HG03135 (cell line): ENCODE measurements around the gene SPSB4.

Experiments used
- ATAC-seq: cut with Tn5 transposase; IDR thresholded peaks from one replicate; pipeline ENCODE4 v1.9.1; 2021; ENCODE audit warnings: mild to moderate bottlenecking, moderate library complexity; ENCODE audit not compliant: unreplicated experiment

The SPSB4 gene

DNA sequence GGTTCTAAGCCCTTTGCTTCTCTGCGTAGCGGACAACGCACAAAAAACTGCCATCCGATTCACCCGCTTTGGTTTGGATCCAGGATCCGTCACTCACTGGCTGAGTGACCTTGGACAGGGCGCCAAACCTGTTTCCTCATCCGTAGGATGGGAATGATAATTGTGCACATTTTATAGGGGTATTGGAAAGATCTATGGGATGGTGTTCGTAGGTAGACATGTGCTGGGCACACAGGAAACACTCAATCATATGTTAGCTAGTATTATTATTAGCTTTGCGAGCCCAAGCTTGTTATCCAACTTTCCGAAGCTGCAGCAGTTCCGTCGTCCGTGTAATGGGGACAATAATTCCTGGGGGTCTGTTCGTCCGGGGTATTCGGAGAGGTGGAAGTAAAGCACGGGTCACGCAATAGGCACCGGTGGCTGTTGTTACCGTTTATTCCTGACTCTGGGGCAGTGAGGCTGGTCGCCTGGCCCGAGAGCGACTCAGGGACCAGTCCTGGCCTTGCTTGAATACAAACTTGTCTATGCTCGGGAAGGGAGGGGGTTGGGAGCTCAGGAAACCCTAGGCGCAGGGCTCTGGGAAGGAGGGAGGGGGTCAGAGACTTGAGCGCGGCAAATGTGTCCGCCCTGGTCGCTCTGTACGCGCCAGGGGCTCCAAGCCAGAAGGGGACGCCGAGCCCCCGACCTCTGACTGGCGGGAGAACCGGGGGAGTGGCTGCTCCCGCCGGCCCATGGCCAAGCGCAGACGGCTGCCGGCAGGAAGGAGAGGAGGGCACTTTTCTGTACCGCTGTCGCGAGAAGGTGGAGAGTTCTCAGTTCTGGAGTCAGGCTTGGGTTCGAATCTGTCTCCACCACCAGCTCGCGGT is 1.3 kb downstream of the SPSB4 start:
- ATAC-seq, result no peak

DNA sequence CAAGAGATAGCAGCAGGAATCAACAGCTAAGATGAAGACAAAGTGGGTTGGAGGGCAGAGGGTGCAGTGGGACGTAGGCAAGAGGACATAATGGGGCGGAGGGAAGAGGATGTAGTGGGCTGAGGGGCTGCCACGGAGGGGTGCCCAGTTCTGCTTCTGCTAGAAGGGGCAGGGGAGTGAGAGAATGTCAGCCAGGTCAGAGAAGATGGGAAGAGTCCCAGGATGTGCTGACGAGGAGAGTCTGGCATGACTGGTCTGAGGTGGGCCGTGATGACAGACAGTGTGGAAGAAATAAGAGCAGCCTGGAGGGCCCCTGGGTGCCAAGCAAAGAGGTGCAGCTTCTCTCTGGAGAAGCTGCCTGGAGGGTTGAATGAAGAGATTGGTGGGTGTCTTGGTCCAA is 4.0 kb downstream of the SPSB4 start:
- ATAC-seq, result no peak

DNA sequence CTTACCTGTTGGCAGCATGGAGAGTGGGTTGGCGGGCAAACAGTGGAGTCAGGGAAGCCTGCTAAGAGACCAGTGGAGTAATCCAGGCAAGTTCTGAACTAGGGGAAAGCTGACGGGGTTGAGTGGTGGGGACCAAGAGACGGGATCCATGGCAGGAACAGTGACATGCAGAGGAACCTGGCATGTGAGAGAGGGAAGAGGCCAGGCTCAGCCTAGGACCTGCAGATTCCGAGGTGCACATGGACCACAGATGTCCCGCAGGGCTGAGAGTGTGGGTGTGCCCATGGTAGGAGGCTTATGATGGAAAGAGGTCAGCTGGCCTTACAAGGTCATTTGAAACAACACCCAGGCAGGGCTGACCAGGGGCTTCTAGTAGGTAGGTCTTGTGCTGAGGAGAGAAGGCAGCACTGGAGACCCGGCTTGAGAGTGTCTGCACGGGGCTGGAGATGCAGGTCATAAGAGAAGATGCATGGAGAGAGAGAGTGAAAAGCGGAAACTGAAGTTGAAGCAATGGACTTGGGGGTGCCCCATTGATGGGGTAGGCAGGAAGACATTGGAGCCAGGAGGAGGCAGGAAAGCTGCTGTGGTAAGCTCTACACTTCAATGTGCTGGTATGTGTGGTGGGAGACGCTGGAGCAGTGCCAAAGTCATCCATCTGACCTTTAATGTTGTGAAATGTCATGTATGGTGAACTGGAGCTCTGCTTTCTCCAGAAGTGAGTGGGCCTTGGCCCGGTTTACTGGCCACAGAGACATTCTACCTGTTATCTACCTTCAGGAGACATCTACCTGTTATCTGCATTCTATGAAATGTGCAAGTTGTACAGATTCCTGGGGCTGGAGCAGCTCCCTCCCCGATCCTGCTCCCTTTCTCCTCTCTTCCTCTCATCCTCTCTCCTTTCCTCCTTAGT is 4.6 kb downstream of the SPSB4 start:
- ATAC-seq, result no peak

DNA sequence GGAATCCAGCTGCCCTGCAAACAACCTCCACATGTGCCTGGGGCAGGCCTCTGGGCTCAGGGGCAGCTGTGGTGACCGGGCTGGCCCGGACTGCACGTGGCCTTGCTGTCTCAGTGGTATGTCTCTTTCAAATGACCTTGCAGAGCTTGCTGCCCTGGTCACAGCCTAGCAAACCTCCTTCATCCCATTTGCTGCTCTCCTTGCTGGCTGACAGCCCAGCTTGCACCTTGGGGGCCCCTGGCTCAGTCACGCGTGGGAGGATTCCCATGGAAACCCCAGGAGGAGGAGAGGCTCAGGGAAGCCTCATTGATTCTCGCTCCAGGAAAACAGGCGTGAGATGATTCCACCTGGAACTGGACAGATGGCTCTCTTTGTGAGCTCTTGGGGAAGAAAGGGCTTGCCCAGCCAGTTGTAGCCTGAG is 5.6 kb downstream of the SPSB4 start:
- ATAC-seq, result no peak

DNA sequence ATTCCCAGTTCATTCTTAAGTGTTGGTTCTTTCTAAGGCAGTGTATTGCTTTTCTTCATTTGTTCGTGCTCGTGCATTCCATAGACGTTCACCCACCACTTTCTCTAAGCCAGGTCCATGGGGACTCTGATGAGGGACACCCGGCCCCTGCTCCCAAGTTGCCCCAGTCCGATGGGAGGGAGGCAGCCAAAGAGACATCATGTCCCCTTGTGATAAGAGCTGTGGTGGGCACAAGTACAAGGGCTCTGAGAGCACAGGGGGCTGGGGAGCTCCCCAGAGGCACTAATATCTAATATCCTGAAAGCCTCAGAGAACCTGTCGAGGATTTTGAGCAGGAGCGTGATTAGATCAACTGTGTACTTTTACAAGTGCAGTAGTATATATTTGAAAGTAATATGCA is 6.3 kb downstream of the SPSB4 start:
- ATAC-seq, result no peak

DNA sequence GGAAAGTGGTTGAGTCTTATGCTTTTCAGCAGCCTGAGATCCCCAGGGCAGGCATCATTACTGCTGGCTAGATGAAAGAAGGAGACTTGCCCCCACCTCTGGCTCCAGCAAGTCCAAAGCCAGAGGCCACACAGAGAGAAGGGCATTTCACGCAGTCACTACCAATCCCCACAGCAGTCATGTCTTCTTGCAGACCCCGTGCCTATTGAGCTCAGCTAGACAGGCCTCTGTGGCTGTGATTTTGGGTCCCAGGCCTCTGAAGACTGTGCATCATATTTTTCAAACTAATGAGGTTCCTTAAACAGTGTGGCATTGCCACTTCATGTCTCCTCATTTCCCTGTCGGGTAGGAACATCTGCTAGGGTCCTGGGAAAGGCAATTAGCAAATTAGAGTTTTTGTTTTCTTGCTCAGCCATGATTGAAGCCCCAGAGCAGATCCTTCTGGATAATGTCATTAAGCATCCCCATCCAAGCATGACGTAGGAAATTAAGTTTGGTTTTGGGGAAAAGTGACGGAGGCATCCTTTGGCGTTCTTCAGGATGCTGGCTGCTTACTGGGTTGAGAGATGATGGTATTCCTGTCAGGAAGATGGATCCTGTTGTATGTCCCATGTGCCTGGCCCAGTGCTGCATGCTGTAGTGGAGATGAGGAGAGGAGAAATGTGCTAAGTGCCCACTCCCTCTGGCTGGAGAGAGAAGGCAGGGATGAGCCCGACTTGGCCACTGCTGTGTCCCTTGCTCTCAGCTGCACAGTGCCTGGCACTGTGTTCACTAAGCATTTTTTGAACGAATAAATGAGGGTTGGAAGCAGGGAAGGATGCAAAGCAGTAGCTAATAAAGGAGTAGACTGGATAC is 7.0 kb downstream of the SPSB4 start:
- ATAC-seq, result no peak

DNA sequence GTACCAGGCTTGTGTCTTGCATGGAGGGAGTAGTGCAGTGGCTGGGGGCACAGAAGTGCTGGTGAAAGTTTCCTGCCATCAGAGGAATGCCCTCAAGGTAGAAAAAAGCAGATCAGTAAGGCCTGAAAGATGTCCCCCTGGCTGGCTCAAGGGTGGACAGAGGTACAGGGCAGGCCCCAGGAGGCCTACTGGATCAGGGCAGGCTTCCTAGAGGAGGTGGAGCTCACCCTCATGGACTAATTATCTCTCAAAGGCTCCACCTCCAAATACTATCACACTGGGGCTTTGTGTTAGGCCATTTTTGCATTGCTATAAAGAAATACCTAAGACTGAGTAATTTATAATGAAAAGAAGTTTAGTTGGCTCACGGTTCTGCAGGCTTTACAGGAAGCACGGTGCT is 7.8 kb downstream of the SPSB4 start:
- no peak for ATAC-seq

DNA sequence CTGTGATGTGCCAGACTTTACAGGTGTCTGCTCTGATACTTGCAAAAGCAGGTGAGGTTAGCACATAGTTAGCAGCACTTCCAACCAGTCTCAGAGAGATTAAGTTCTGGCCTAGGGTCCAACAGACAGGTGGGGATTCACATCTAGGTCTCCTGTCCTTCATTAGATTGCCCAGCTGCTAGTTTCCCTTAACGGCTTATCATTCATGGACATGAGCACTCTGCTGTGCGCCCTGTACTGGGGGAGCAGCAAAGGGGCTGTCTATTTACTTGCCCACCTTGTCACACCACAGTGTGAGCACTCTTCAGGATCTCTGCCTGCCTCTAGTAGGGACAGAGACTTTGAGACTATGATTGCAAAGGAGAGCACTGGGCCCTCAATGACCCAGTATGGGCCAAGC is 8.7 kb downstream of the SPSB4 start:
- ATAC-seq, result no peak

DNA sequence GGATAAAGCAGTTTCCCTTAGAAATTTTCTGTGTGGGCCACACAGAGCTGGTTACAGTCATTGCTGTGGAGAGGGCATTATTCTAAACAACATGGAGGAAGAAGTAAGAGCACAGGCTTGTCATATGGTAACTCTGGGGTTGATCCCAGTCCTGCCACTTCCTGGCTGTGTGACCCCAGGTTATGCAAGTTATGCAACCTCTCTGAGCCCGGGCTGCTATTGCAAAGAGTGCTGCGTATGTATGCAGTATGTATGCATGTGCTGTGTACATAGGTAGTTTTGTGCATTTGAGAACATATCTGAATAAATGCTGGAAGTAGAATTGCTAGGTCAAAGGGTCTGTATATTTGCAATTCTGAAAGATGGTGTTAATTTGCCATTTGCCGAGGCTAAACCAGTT is 9.2 kb downstream of the SPSB4 start:
- ATAC-seq, result no peak

DNA sequence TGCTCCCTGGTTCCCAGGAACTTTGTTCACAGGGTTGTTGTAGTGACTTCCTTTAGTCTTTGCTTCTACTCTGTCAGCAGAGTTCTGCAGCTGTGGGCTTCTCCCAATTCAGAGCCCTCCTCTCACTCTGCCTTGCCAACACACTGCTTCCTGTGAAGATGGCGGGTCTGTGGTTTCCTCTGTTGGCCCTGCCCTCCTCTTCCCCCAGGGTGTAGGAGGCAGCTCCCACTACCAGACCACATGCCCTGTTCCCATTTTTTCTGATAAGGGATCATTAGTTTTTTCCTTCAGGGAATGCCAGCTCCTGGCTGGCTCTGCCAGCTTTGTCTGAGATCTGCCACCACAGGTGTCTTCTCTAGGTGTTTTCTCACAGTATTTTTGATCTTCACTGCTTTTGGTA is 12.7 kb downstream of the SPSB4 start:
- no peak for ATAC-seq

DNA sequence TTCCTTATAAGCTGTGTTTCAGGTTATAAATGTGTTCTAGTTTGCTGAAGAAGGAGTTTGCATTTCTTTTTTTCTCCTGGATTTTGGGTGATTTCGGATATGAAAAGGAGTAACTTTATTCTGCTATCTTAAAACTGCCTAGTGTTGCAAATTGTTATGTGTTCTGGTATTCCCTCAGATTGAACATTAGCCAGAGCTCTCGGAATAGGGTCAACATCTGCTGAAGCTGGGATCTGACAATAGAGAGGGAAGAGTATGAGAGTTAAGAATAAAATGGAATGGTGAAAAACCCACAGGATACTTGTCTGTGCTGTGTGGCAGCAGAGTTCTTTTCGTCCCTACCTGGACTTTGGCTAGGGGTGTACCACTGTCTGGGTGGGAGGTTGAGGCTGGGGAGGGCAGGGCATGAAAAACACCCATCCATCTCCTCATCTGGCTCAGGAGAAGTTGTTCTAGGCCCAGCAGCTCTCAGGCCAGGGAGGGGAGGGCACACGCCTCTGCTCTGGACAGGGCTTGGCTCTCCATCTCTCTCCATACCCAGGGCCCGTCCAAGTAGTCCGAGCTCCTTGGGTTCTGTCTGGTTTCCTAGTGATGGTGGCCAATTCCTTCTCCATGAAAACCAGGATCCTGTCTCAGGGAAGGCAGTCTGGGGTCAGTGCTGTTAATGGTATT is 13.2 kb downstream of the SPSB4 start:
- ATAC-seq, result no peak

DNA sequence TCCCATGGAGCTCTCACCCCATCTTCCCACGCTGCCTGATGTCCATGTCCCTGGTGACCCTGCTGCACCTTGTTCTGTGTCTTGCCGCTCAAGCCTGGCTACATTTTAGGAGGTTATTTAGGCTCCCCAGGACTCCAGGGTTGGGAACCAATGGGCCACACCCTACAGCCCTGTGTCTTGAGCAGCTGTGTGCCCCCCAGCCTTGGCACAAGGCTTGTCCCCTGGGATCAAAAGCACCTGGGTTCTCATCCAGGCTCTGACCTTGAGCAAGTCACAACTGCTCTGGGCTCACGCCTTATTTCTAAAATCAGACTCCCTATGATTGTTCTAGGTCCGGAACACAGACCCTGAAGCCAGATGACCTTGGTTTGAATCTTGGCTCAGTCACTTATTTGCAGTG is 14.1 kb downstream of the SPSB4 start:
- no peak for ATAC-seq

DNA sequence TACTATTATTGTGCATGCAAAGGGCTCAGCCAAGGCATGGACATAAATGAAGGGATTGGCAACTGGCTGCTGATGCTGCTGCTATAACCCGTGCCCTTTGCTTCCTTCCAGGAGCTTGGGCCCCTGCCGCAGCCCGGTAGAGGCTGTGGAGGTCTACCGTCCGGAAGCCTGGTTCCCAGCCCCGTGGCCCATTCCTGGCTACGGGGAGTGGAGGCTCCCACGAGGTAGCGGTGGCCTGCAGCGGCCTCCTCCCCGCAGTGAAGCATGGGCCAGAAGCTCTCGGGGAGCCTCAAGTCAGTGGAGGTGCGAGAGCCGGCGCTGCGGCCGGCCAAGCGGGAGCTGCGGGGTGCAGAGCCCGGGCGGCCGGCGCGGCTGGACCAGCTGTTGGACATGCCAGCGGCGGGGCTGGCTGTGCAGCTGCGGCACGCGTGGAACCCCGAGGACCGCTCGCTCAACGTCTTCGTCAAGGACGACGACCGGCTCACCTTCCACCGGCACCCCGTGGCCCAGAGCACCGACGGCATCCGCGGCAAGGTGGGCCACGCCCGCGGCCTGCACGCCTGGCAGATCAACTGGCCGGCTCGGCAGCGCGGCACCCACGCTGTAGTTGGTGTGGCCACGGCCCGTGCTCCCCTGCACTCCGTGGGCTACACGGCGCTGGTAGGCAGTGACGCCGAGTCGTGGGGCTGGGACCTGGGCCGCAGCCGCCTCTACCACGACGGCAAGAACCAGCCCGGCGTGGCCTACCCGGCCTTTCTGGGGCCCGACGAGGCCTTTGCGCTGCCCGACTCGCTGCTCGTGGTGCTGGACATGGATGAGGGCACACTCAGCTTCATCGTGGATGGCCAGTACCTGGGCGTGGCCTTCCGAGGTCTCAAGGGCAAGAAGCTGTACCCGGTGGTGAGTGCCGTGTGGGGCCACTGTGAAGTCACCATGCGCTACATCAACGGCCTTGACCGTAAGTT is 15.0 kb downstream of the SPSB4 start:
- no peak for ATAC-seq

DNA sequence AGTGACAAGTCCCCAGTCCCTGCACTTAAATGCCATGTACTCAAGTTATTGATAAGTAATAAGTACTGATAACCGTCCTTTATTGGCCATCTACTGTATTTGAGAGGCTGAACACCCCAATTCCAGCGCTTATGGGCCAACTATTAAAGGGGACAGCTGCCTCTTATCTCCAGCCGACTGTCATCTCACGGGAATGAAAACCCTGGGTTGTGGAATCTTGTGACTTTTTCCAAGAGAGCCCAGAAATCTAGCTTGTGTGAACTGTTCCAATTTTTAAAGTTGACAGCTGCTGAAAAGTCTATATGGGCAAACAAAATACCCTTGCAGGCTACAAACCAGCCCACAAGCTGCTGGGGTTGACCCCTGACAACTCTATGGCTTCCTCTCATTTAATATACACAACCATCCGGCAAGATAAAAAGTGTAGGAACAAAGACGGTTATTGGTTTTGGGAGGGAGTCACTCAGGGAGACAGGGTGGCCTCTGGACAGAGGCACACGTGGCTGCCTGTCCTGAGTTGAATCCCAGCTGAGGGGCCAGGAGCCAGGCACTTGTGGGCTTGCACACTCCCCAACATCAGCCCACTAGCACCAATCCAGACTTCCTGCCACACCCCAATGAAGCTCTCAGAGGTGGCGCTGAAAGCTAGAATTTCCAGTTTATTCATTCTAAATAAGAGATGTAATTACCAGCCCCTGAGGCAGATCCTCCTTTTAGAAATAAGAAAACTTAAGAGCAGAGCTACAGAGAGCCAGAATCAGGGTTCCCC is 16.2 kb downstream of the SPSB4 start:
- ATAC-seq, result no peak

DNA sequence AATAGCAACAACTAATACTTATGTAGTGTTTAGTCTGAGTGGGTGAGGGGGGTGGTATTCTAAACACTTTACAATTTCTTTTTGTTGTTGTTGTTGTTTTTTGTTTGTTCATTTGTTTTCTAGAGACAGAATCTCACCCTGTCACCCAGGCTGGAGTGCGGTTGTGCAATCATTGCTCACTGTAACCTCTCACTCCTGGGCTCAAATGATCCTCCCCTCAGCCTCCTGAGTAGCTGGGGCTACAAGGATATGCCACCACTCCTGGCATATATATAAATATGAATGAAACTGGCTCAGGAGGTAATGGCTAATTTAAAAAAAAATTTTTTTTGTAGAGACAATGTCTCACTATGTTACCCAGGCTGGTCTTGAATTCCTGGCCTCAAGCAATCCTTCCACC is 19.1 kb downstream of the SPSB4 start:
- no peak for ATAC-seq

DNA sequence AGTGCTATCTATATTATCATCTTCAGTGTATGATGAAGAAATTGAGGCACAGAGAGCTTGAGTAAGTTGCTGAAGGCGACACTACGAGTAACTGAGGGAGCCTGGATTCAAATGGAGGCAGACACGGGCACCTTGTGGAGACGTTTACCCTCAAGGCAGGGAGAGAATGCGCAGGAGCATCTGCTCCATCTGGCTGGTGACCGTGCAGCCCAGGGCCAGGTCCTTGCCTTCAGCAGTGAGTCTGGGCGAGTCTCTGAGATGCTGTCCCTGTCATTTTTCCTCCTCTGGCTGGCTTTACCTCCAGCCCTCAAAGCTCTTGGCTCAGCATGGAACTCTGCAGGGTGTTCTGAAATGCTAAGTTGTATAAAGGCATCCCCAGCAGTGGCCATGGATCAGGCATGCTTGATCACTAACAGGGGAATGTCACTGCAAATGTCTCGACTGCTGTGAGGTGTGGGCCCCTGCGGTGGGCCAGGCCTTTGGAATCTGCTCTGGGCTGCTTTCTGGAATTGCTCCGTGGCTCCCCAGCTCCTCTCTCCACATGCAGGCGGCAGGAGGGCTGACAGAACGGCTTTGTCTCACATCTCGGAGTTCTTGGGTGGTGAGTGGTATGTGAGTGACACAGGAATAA is 19.7 kb downstream of the SPSB4 start:
- no peak for ATAC-seq

DNA sequence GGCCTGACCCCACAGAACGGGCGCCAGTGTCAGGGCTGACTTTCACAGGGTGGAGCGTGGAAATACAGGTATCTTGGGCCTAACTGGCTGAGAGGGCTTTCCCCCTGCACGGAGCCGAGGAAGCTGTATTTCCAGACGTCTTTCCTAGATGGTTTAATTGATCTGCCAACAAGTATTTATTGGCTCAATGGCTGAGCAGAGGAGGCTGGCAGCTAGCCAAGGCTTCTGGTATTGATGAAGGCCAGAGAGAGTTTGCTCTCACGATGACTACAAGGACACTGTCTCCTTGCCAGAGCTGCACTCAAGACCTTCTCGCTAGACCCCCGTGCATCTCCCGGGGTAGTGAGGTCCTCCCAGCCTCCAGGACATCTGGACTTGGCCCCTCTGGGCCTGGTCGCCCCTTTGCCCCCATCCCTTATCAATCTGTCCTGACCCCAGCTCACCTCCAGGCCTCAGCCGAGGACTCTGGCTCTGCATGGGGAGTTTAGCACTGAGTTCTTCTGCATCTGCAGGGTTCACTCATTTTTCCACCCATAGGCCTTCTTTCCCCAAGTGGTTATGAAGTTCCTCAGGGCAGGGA is 20.6 kb downstream of the SPSB4 start:
- no peak for ATAC-seq

DNA sequence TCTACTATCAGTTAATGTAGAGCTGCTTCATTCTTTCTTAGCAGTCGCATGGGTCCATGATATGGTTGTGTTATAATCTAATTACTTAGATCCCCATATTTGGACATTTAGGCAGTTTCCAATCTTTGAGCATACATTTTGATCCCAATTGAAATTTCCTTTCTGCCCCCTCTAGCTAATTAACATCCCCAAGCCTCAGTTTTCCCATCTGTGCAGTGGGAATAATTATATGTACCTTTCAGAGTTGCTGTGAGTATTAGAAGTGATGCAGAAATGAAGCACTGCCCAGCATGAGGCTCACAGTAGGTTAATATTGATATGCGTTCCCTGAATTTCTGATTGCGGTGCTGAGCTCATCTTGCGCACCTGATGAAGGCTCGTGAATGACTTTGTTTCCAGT is 21.8 kb downstream of the SPSB4 start:
- ATAC-seq, result no peak
